Memory B cell (primary cell): ENCODE measurements around the gene TSPAN10.
"Not testable (repeated sequence)": the region's sequence is repeated elsewhere in the genome, so short reads cannot be mapped to it uniquely, and the experiment has no call there.

ENCODE experiments used
- ATAC-seq: fragments of 150-1000 bp; cut with Tn5 transposase; 2 replicates; pipeline ENCODE4 v1.10.0; 2021; ENCODE audit warnings: low read depth, mild to moderate bottlenecking, moderate library complexity
- DNase-seq, 2 donors: peaks; one replicate each; pipeline ENCODE4 v3.0.0; 2022; ENCODE audit warnings: low spot score in 2 of 2
- H3K27ac Mint-ChIP-seq: one replicate; pipeline ENCODE4 v1.8.0; 2022; ENCODE audit warnings: mild to moderate bottlenecking, moderate library complexity, mixed read lengths
- H3K27me3 Mint-ChIP-seq: one replicate; pipeline ENCODE4 v1.8.0; 2022; ENCODE audit warnings: mixed read lengths
- H3K36me3 Mint-ChIP-seq: one replicate; pipeline ENCODE4 v1.8.0; 2022; ENCODE audit warnings: mild to moderate bottlenecking, mixed read lengths
- H3K4me1 Mint-ChIP-seq: one replicate; pipeline ENCODE4 v1.8.0; 2022; ENCODE audit warnings: mixed read lengths
- H3K4me3 Mint-ChIP-seq: one replicate; pipeline ENCODE4 v1.8.0; 2022; ENCODE audit warnings: mild to moderate bottlenecking, moderate library complexity, mixed read lengths
- H3K9me3 Mint-ChIP-seq: one replicate; pipeline ENCODE4 v1.8.0; 2022; ENCODE audit warnings: mixed read lengths

The TSPAN10 gene

GRCh38 chr17:81612172-81612970, 24.6 kb upstream of the TSPAN10 start:
- Mint-ChIP-seq H3K27ac (no peak overlapping the region), H3K27me3 (no peaks in the 10 kb centered on the region), H3K36me3 (peaks cover 20% of the 10 kb centered on the region), H3K9me3 (no peaks in the 10 kb centered on the region), H3K4me1 (peaks cover 9% of the 10 kb centered on the region), H3K4me3 (no peak overlapping the region)
- DNase-seq: no peak
- ATAC-seq: no peak

GRCh38 chr17:81615401-81615930, 21.5 kb upstream of the TSPAN10 start:
- H3K4me1 Mint-ChIP-seq: peaks cover 9% of the 10 kb centered on the region
- peaks cover 19% of the 10 kb centered on the region for H3K36me3 Mint-ChIP-seq
- H3K9me3 Mint-ChIP-seq: no peaks in the 10 kb centered on the region
- no peaks in the 10 kb centered on the region for H3K27me3 Mint-ChIP-seq
- no peak overlapping the region for H3K27ac Mint-ChIP-seq
- DNase-seq: no peak
- no peak for ATAC-seq
- no peak overlapping the region for H3K4me3 Mint-ChIP-seq

GRCh38 chr17:81616877-81617276, 20.1 kb upstream of the TSPAN10 start:
- H3K27me3 Mint-ChIP-seq: no peaks in the 10 kb centered on the region
- no peak for ATAC-seq
- peaks cover 24% of the 10 kb centered on the region for H3K36me3 Mint-ChIP-seq
- H3K4me1 Mint-ChIP-seq: peaks cover 9% of the 10 kb centered on the region
- H3K4me3 Mint-ChIP-seq: no peak overlapping the region
- H3K9me3 Mint-ChIP-seq: no peaks in the 10 kb centered on the region
- no peak overlapping the region for H3K27ac Mint-ChIP-seq
- no peak for DNase-seq

- H3K27ac Mint-ChIP-seq, H3K4me3 Mint-ChIP-seq, H3K27me3 Mint-ChIP-seq, ATAC-seq, H3K9me3 Mint-ChIP-seq, DNase-seq, H3K4me1 Mint-ChIP-seq: not testable (repeated sequence)
- H3K36me3 Mint-ChIP-seq: peaks cover 21% of the 10 kb centered on the region
Observed at GRCh38 chr17:81618307-81618706, 18.7 kb upstream of the TSPAN10 start.

GRCh38 chr17:81621494-81622130, 15.4 kb upstream of the TSPAN10 start:
- peaks cover 8% of the 10 kb centered on the region for H3K9me3 Mint-ChIP-seq
- H3K4me3 Mint-ChIP-seq: no peak overlapping the region
- peaks cover 36% of the 10 kb centered on the region for H3K36me3 Mint-ChIP-seq
- ATAC-seq: no peak
- H3K27ac Mint-ChIP-seq: peak overlapping the region; percentile 69
- no peak for DNase-seq
- H3K27me3 Mint-ChIP-seq: no peaks in the 10 kb centered on the region
- peaks cover 4% of the 10 kb centered on the region for H3K4me1 Mint-ChIP-seq

GRCh38 chr17:81630274-81630673, 6.7 kb upstream of the TSPAN10 start:
- Mint-ChIP-seq H3K4me1 (peaks cover 6% of the 10 kb centered on the region), H3K27ac (no peak overlapping the region), H3K9me3 (no peaks in the 10 kb centered on the region), H3K36me3 (peaks cover 17% of the 10 kb centered on the region), H3K27me3 (no peaks in the 10 kb centered on the region), H3K4me3 (no peak overlapping the region)
- DNase-seq (no peak), ATAC-seq (no peak)

GRCh38 chr17:81631482-81631881, 5.5 kb upstream of the TSPAN10 start:
- peaks cover 9% of the 10 kb centered on the region for H3K36me3 Mint-ChIP-seq
- no peak overlapping the region for H3K27ac Mint-ChIP-seq
- H3K4me3 Mint-ChIP-seq: no peak overlapping the region
- ATAC-seq (no peak), DNase-seq (no peak)
- no peaks in the 10 kb centered on the region for H3K27me3 Mint-ChIP-seq
- no peaks in the 10 kb centered on the region for H3K9me3 Mint-ChIP-seq
- peaks cover 14% of the 10 kb centered on the region for H3K4me1 Mint-ChIP-seq

- Mint-ChIP-seq H3K36me3 (peaks cover 2% of the 10 kb centered on the region), H3K9me3 (no peaks in the 10 kb centered on the region)
- no peak for ATAC-seq
Observed at GRCh38 chr17:81635431-81635830, 1.6 kb upstream of the TSPAN10 start.

GRCh38 chr17:81635973-81636504, 957 bp upstream of the TSPAN10 start:
- peak overlapping the region; percentile 81 for H3K27ac Mint-ChIP-seq
- peak overlapping the region; percentile 97 for H3K4me3 Mint-ChIP-seq
- no peaks in the 10 kb centered on the region for H3K27me3 Mint-ChIP-seq
- ATAC-seq (no peak), DNase-seq (no peak)
- peaks cover 2% of the 10 kb centered on the region for H3K36me3 Mint-ChIP-seq
- peaks cover 14% of the 10 kb centered on the region for H3K4me1 Mint-ChIP-seq
- no peaks in the 10 kb centered on the region for H3K9me3 Mint-ChIP-seq

More at GRCh38 chr17:81635431-81635830, 1.6 kb upstream of the TSPAN10 start:
- peak overlapping the region; percentile 97 for H3K4me3 Mint-ChIP-seq
- H3K4me1 Mint-ChIP-seq: peaks cover 14% of the 10 kb centered on the region
- DNase-seq: no peak
- H3K27me3 Mint-ChIP-seq: no peaks in the 10 kb centered on the region
- no peak overlapping the region for H3K27ac Mint-ChIP-seq

GRCh38 chr17:81638683-81639082, 1.7 kb downstream of the TSPAN10 start:
- DNase-seq (no peak), ATAC-seq (no peak)
- no peak overlapping the region for H3K27ac Mint-ChIP-seq
- H3K36me3 Mint-ChIP-seq: peaks cover 2% of the 10 kb centered on the region
- no peaks in the 10 kb centered on the region for H3K27me3 Mint-ChIP-seq
- H3K4me1 Mint-ChIP-seq: peaks cover 8% of the 10 kb centered on the region
- no peaks in the 10 kb centered on the region for H3K9me3 Mint-ChIP-seq
- peak overlapping the region; percentile 2 for H3K4me3 Mint-ChIP-seq

GRCh38 chr17:81640011-81640410, 3.0 kb downstream of the TSPAN10 start:
- H3K36me3 Mint-ChIP-seq: peaks cover 2% of the 10 kb centered on the region
- H3K27me3 Mint-ChIP-seq: no peaks in the 10 kb centered on the region
- DNase-seq (no peak), ATAC-seq (no peak)
- no peak overlapping the region for H3K4me3 Mint-ChIP-seq
- no peak overlapping the region for H3K27ac Mint-ChIP-seq
- peaks cover 8% of the 10 kb centered on the region for H3K4me1 Mint-ChIP-seq
- no peaks in the 10 kb centered on the region for H3K9me3 Mint-ChIP-seq

GRCh38 chr17:81641825-81642489, 5.0 kb downstream of the TSPAN10 start:
- Mint-ChIP-seq H3K4me1 (no peaks in the 10 kb centered on the region), H3K27me3 (peaks cover 2% of the 10 kb centered on the region), H3K4me3 (no peak overlapping the region), H3K27ac (no peak overlapping the region), H3K9me3 (no peaks in the 10 kb centered on the region), H3K36me3 (peaks cover 2% of the 10 kb centered on the region)
- no peak for ATAC-seq
- DNase-seq: no peak

GRCh38 chr17:81644496-81644895, 7.5 kb downstream of the TSPAN10 start:
- DNase-seq (no peak), ATAC-seq (no peak)
- peaks cover 2% of the 10 kb centered on the region for H3K27me3 Mint-ChIP-seq
- H3K36me3 Mint-ChIP-seq: peaks cover 2% of the 10 kb centered on the region
- peaks cover 2% of the 10 kb centered on the region for H3K4me1 Mint-ChIP-seq
- no peak overlapping the region for H3K4me3 Mint-ChIP-seq
- H3K27ac Mint-ChIP-seq: no peak overlapping the region
- H3K9me3 Mint-ChIP-seq: no peaks in the 10 kb centered on the region
